SK-N-SH (cell line): ENCODE data around the gene MRPL54.

Source experiments
- CTCF ChIP-seq: fragments of 200-600 bp; sonication (generic); IDR thresholded peaks from 2 replicates; pipeline ENCODE4 v1.6.1; 2017; ENCODE audit warnings: antibody characterized with exemption, mild to moderate bottlenecking, moderate library complexity
- ELF1 ChIP-seq: IDR thresholded peaks from 2 replicates; pipeline ENCODE4 v1.4.0; 2012
- EZH2phosphoT487 ChIP-seq: fragments of 200-600 bp; sonication (generic); IDR thresholded peaks from 2 replicates; pipeline ENCODE4 v1.6.1; 2017; ENCODE audit warnings: low read depth, mixed run types, mild to moderate bottlenecking, antibody characterized with exemption, moderate library complexity, borderline replicate concordance
- FOXJ3 ChIP-seq: sonication (generic); formaldehyde crosslinking; IDR thresholded peaks from 2 replicates; pipeline ENCODE4 v1.5.1; 2020; ENCODE audit warnings: mild to moderate bottlenecking, missing genetic modification reagents
- MAX ChIP-seq: IDR thresholded peaks from 2 replicates; pipeline ENCODE4 v1.4.0; 2012; ENCODE audit warnings: low read depth
- MEF2A ChIP-seq: IDR thresholded peaks from 2 replicates; pipeline ENCODE4 v1.4.0; 2012; ENCODE audit warnings: low read depth, borderline replicate concordance
- POLR2AphosphoS5 ChIP-seq: IDR thresholded peaks from 2 replicates; pipeline ENCODE4 v1.6.1; 2012; ENCODE audit warnings: low read depth, low read length
- REST ChIP-seq: IDR thresholded peaks from 2 replicates; pipeline ENCODE4 v1.6.1; 2012; ENCODE audit warnings: mild to moderate bottlenecking, low read depth, low read length, moderate library complexity
- RFX5 ChIP-seq: IDR thresholded peaks from 2 replicates; pipeline ENCODE4 v1.6.1; 2012; ENCODE audit warnings: mild to moderate bottlenecking, improper control_type of control experiment, low read length
- YY1 ChIP-seq: IDR thresholded peaks from 2 replicates; pipeline ENCODE4 v1.4.0; 2012; ENCODE audit warnings: low read depth, mild to moderate bottlenecking

- no peak for TF ChIP-seq FOXJ3 (CRISPR knock-in tag)
- no peak for TF ChIP-seq CTCF
- no peak for TF ChIP-seq RFX5
- no peak for TF ChIP-seq REST
- no peak for TF ChIP-seq ELF1
- TF ChIP-seq YY1, result no peak
- no peak for TF ChIP-seq MEF2A
- no peak for TF ChIP-seq MAX
- no peak for TF ChIP-seq EZH2phosphoT487
- no peak for TF ChIP-seq POLR2AphosphoS5
Measured at GRCh38 chr19:3814648-3815047, 52.2 kb downstream of the MRPL54 start.
